ENCODE results near the gene SGSM2.

The SGSM2 gene

GRCh38 chr17:2366747-2367494, 29.6 kb downstream of the SGSM2 start:
- Mint-ChIP-seq H3K4me1 (ENCODE audit: low read depth in 2 of 2) (no peaks in the 10 kb centered on the region), H3K4me3 (no peak overlapping the region), H3K9me3 (no peaks in the 10 kb centered on the region), H3K27me3 (no peaks in the 10 kb centered on the region), H3K36me3 (ENCODE audit: insufficient read depth) (peaks cover 18% of the 10 kb centered on the region), H3K27ac (no peak overlapping the region)
- ATAC-seq (replicated peaks) (no peak), DNase-seq (no peak)

- Mint-ChIP-seq H3K9me3 (no peaks in the 10 kb centered on the region), H3K4me1 (ENCODE audit: low read depth in 2 of 2) (no peaks in the 10 kb centered on the region), H3K27ac (no peak overlapping the region), H3K36me3 (ENCODE audit: insufficient read depth) (peaks cover 18% of the 10 kb centered on the region), H3K27me3 (no peaks in the 10 kb centered on the region), H3K4me3 (no peak overlapping the region)
- ATAC-seq (replicated peaks) (no peak), DNase-seq (no peak)
These were observed 31.1 kb downstream of the SGSM2 start for GRCh38 chr17:2368359-2368758.

- Mint-ChIP-seq H3K36me3 (ENCODE audit: insufficient read depth) (peaks cover 14% of the 10 kb centered on the region), H3K4me3 (no peak overlapping the region), H3K9me3 (no peaks in the 10 kb centered on the region), H3K27ac (peak overlapping the region in 1 of 2 donors; percentile 57), H3K4me1 (ENCODE audit: low read depth in 2 of 2) (no peaks in the 10 kb centered on the region), H3K27me3 (no peaks in the 10 kb centered on the region)
- ATAC-seq (replicated peaks) (no peak), DNase-seq (no peak)
These were observed 31.7 kb downstream of the SGSM2 start for GRCh38 chr17:2369039-2369438.

GRCh38 chr17:2369551-2370210, 32.4 kb downstream of the SGSM2 start:
- H3K36me3 Mint-ChIP-seq (ENCODE audit: insufficient read depth): peaks cover 17% of the 10 kb centered on the region
- H3K27me3 Mint-ChIP-seq: no peaks in the 10 kb centered on the region
- no peaks in the 10 kb centered on the region for H3K4me1 Mint-ChIP-seq (ENCODE audit: low read depth in 2 of 2)
- no peak overlapping the region for H3K4me3 Mint-ChIP-seq
- no peak for DNase-seq
- ATAC-seq (replicated peaks): no peak
- H3K9me3 Mint-ChIP-seq: no peaks in the 10 kb centered on the region
- H3K27ac Mint-ChIP-seq: peak overlapping the region; percentile 57 to 68

GRCh38 chr17:2370211-2370589, 32.9 kb downstream of the SGSM2 start:
- H3K27me3 Mint-ChIP-seq: no peaks in the 10 kb centered on the region
- no peak overlapping the region for H3K4me3 Mint-ChIP-seq
- H3K27ac Mint-ChIP-seq: peak overlapping the region; percentile 44 to 68
- no peaks in the 10 kb centered on the region for H3K4me1 Mint-ChIP-seq (ENCODE audit: low read depth in 2 of 2)
- ATAC-seq (replicated peaks) (no peak), DNase-seq (no peak)
- H3K9me3 Mint-ChIP-seq: no peaks in the 10 kb centered on the region
- peaks cover 17% of the 10 kb centered on the region for H3K36me3 Mint-ChIP-seq (ENCODE audit: insufficient read depth)

GRCh38 chr17:2371183-2372130, 34.2 kb downstream of the SGSM2 start:
- H3K9me3 Mint-ChIP-seq: no peaks in the 10 kb centered on the region
- H3K27ac Mint-ChIP-seq: peak overlapping the region in 1 of 2 donors; percentile 8
- no peak for ATAC-seq (replicated peaks)
- H3K36me3 Mint-ChIP-seq (ENCODE audit: insufficient read depth): peaks cover 10% of the 10 kb centered on the region
- no peaks in the 10 kb centered on the region for H3K4me1 Mint-ChIP-seq (ENCODE audit: low read depth in 2 of 2)
- H3K4me3 Mint-ChIP-seq: no peak overlapping the region
- H3K27me3 Mint-ChIP-seq: no peaks in the 10 kb centered on the region
- DNase-seq: no peak

- DNase-seq (no peak), ATAC-seq (replicated peaks) (no peak)
- Mint-ChIP-seq H3K4me3 (no peak overlapping the region), H3K9me3 (no peaks in the 10 kb centered on the region), H3K27me3 (no peaks in the 10 kb centered on the region), H3K36me3 (ENCODE audit: insufficient read depth) (peaks cover 15% of the 10 kb centered on the region), H3K27ac (no peak overlapping the region), H3K4me1 (ENCODE audit: low read depth in 2 of 2) (no peaks in the 10 kb centered on the region)
These were observed 34.9 kb downstream of the SGSM2 start for GRCh38 chr17:2372180-2372579.

GRCh38 chr17:2372681-2373080, 35.4 kb downstream of the SGSM2 start:
- Mint-ChIP-seq H3K4me3 (no peak overlapping the region), H3K4me1 (ENCODE audit: low read depth in 2 of 2) (no peaks in the 10 kb centered on the region), H3K36me3 (ENCODE audit: insufficient read depth) (peaks cover 16% of the 10 kb centered on the region), H3K27me3 (no peaks in the 10 kb centered on the region), H3K9me3 (no peaks in the 10 kb centered on the region), H3K27ac (no peak overlapping the region)
- DNase-seq (no peak), ATAC-seq (replicated peaks) (no peak)

GRCh38 chr17:2373179-2373578, 35.9 kb downstream of the SGSM2 start:
- DNase-seq (no peak), ATAC-seq (replicated peaks) (no peak)
- H3K4me1 Mint-ChIP-seq (ENCODE audit: low read depth in 2 of 2): no peaks in the 10 kb centered on the region
- no peaks in the 10 kb centered on the region for H3K27me3 Mint-ChIP-seq
- no peak overlapping the region for H3K4me3 Mint-ChIP-seq
- peaks cover 21% of the 10 kb centered on the region for H3K36me3 Mint-ChIP-seq (ENCODE audit: insufficient read depth)
- no peaks in the 10 kb centered on the region for H3K9me3 Mint-ChIP-seq
- H3K27ac Mint-ChIP-seq: no peak overlapping the region

- ATAC-seq (replicated peaks) (no peak), DNase-seq (no peak)
- H3K4me1 Mint-ChIP-seq (ENCODE audit: low read depth in 2 of 2): no peaks in the 10 kb centered on the region
- H3K27ac Mint-ChIP-seq: no peak overlapping the region
- H3K4me3 Mint-ChIP-seq: no peak overlapping the region
- peaks cover 29% of the 10 kb centered on the region for H3K36me3 Mint-ChIP-seq (ENCODE audit: insufficient read depth)
- H3K9me3 Mint-ChIP-seq: no peaks in the 10 kb centered on the region
- no peaks in the 10 kb centered on the region for H3K27me3 Mint-ChIP-seq
These were observed 37.4 kb downstream of the SGSM2 start for GRCh38 chr17:2374549-2375285.

GRCh38 chr17:2375406-2375805, 38.1 kb downstream of the SGSM2 start:
- H3K4me1 Mint-ChIP-seq (ENCODE audit: low read depth in 2 of 2): no peaks in the 10 kb centered on the region
- H3K27me3 Mint-ChIP-seq: no peaks in the 10 kb centered on the region
- no peaks in the 10 kb centered on the region for H3K9me3 Mint-ChIP-seq
- ATAC-seq (replicated peaks): no peak
- no peak for DNase-seq
- peaks cover 26% of the 10 kb centered on the region for H3K36me3 Mint-ChIP-seq (ENCODE audit: insufficient read depth)
- no peak overlapping the region for H3K27ac Mint-ChIP-seq
- no peak overlapping the region for H3K4me3 Mint-ChIP-seq

- DNase-seq (no peak), ATAC-seq (replicated peaks) (no peak)
- Mint-ChIP-seq H3K27me3 (no peaks in the 10 kb centered on the region), H3K4me1 (ENCODE audit: low read depth in 2 of 2) (no peaks in the 10 kb centered on the region), H3K27ac (peak overlapping the region in 1 of 2 donors; percentile 85), H3K36me3 (ENCODE audit: insufficient read depth) (peaks cover 33% of the 10 kb centered on the region), H3K4me3 (no peak overlapping the region), H3K9me3 (no peaks in the 10 kb centered on the region)
These were observed 38.8 kb downstream of the SGSM2 start for GRCh38 chr17:2376107-2376506.

- Mint-ChIP-seq H3K36me3 (ENCODE audit: insufficient read depth) (peaks cover 43% of the 10 kb centered on the region), H3K4me1 (ENCODE audit: low read depth in 2 of 2) (no peaks in the 10 kb centered on the region), H3K4me3 (no peak overlapping the region), H3K27me3 (no peaks in the 10 kb centered on the region), H3K9me3 (no peaks in the 10 kb centered on the region), H3K27ac (no peak overlapping the region)
- no peak for ATAC-seq (replicated peaks)
- DNase-seq: no peak
These were observed 40.4 kb downstream of the SGSM2 start for GRCh38 chr17:2377659-2378058.
